GM23248 (cell line): ENCODE measurements around the gene PARG.
"Not testable (repeated sequence)": the region's sequence is repeated elsewhere in the genome, so short reads cannot be mapped to it uniquely, and the experiment has no call there.

ENCODE experiments used
- EZH2 ChIP-seq: fragments of 200-600 bp; sonication (generic); IDR thresholded peaks from 2 replicates; pipeline ENCODE4 v1.6.1; 2018; ENCODE audit warnings: antibody characterized with exemption, mild to moderate bottlenecking; ENCODE audit not compliant: insufficient read depth, poor library complexity, severe bottlenecking
- EZH2phosphoT487 ChIP-seq: fragments of 200-600 bp; sonication (generic); IDR thresholded peaks from 2 replicates; pipeline ENCODE4 v1.6.1; 2018; ENCODE audit warnings: antibody characterized with exemption, moderate library complexity, mild to moderate bottlenecking, low read depth; ENCODE audit not compliant: insufficient read depth

GRCh38 chr10:49953122-49953521, 11.3 kb upstream of the PARG start:
- TF ChIP-seq EZH2, EZH2phosphoT487: not testable (repeated sequence)
